GM21381 (cell line): ENCODE results near the gene PKD1L1.
"Not testable (repeated sequence)": the region's sequence is repeated elsewhere in the genome, so short reads cannot be mapped to it uniquely, and the experiment has no call there.

Experiments used
- ATAC-seq: cut with Tn5 transposase; IDR thresholded peaks from one replicate; pipeline ENCODE4 v1.9.1; 2021; ENCODE audit warnings: mild to moderate bottlenecking, moderate library complexity; ENCODE audit not compliant: unreplicated experiment

Gene PKD1L1

GRCh38 chr7:47776335-47776734, 171.9 kb downstream of the PKD1L1 start:
- no peak for ATAC-seq

DNA sequence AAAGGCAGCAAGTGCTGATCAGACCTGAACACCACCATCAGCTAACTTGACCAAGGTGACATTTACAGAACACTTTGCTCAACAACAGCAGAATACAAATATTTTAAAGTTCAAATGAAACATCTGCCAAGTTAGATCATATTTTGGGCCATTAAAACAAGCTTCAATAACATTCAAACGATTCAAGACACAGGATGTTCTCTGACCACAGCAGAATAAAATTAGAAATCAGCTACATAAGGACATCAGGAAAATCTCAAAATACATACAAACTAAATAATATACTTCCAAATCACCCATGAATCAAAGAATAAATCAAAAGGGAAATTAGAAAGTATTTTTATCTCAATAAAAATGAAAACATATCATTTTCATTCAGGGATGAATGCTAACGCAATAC, 173.0 kb downstream of the PKD1L1 start:
- no peak for ATAC-seq

GRCh38 chr7:47772492-47772891, 175.8 kb downstream of the PKD1L1 start:
- no peak for ATAC-seq

DNA sequence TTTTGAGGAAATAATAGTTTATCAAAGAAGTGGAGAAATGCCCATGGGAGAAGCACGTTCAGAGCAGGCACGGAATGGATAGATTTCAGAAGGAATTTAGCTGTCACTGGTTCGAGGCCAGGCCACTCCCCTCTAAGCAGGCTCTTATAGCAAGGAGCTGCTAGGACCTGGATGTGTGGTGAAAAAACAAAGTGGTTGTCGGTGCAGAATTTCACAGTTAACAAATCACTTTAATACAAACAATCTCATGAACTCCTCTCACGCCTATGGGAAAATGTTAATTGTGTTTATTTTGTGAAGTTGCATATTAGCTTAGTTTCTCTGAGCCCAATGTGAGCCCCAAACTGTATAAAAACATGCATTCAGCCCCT, 176.3 kb downstream of the PKD1L1 start:
- no peak for ATAC-seq

- no peak for ATAC-seq
These were observed 176.8 kb downstream of the PKD1L1 start for GRCh38 chr7:47771336-47771989.

GRCh38 chr7:47766126-47766525, 182.1 kb downstream of the PKD1L1 start:
- no peak for ATAC-seq

GRCh38 chr7:47765373-47765979, 182.8 kb downstream of the PKD1L1 start:
- ATAC-seq: no peak

- no peak for ATAC-seq
These were observed 183.5 kb downstream of the PKD1L1 start for GRCh38 chr7:47764746-47765145.

DNA sequence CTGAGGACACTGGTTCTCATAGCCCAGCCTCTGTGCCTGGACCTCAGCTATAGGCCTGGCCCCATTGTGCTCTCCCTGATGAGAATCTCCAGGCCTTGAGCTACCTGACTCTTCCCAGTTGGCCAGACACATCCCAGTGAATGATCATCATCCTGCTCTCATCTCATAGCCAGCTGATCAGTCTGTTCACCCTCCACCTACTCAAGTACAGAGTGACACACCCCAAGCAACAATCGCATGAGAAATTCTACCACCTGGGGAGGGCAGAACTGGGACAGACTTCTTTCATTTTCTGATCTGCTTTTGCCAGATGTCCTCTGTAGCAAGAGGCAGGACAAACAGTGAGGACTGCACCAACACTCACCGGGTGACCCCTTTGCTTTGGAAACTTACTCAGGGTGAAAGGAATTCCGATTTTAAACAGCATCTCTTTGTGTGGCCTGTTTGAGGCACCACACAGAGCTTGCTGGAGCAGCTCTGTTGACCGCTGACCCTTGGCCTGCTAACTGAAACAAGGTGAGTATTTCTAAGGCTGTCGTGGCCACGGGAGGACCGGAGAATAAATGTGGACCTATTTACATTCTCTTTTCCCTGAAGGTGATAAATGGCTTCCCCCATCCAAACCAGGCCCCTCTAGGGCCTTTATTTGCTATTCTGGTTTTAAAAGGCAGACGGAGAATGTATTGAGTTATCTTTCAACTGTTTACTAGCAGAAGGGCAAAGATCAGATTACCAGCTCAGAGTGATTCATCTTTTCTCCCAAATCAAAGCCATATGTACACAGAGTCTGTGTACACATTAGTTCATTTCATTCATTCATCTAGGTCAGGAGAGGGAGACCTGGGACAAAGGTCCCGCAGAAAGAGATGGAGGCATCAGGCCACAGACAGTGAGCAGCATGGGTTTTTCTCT, 184.9 kb downstream of the PKD1L1 start:
- ATAC-seq: no peak

GRCh38 chr7:47762746-47763062, 185.6 kb downstream of the PKD1L1 start:
- no peak for ATAC-seq

- no peak for ATAC-seq
These were observed 186.1 kb downstream of the PKD1L1 start for GRCh38 chr7:47762207-47762606.

DNA sequence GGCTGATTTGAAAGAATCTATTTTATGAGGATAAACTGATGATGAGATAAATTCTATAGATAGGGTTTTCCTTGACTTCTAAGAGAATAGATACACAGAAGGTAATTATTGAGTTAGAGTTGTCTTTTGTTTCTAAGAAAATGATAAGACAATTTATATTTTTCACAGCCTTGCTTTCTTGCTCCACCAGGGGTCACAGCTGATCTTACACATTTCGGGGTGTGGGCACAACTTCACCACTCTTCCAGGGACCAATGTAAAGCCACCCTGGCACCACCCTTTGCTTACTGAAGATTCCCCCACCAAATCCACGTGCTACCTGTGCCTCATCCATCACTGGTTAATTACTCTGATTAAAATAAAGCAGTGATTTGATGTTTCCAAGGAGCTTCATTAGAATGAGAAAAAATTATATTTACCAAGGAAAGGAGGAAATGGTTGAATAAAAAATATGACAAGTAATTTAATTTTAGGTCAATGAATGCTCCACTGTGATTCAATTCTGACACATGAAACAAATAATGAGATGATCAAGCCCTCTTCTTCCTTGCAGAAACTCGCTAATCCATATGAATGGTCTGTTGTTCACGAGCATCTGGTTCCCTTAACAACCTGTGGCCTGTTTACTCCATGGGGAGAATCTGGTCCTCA, 189.1 kb downstream of the PKD1L1 start:
- ATAC-seq: no peak

GRCh38 chr7:47758546-47758945, 189.7 kb downstream of the PKD1L1 start:
- no peak for ATAC-seq

DNA sequence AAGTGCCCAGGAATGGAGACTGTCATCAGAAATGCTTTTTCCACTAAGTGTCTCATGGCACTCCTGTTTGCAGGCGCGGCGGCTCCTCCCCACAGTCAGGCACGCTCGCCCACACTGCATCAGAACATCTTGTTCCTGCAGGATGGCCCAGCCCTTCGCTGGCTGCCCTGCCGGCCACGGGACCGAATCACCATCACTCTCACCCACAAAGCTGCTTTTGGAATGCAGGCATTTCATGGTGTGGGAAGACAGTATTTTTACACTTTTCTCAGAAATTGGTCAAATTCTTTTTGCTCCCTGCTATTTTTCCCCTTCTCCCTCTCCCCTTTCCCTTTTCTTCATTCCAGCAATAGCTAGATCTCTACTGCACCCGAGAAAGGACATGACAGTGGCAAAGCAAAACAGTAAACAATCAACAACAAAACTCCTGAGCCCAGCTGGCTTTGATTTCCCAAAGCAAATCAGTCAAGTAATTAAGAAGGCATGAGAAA, 190.3 kb downstream of the PKD1L1 start:
- ATAC-seq: no peak

DNA sequence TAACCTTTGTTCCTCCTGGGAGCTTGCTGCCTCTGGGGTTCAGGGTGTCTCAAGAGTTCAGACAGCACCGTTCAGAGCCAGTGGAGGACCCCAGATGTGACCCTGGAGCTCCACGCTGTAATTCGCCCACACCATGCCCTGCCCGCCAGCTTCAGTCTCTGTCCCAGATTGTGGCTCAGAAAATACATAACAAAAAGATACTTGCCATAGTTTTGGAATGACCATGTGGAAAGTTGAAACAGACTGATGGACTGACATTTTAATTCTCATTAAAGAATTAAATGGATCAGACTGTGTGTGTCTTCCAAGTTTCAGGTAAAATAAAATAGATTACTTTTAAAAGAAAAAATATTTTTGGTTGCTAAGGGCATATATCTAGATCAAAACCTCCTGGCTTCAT, 191.6 kb downstream of the PKD1L1 start:
- no peak for ATAC-seq

DNA sequence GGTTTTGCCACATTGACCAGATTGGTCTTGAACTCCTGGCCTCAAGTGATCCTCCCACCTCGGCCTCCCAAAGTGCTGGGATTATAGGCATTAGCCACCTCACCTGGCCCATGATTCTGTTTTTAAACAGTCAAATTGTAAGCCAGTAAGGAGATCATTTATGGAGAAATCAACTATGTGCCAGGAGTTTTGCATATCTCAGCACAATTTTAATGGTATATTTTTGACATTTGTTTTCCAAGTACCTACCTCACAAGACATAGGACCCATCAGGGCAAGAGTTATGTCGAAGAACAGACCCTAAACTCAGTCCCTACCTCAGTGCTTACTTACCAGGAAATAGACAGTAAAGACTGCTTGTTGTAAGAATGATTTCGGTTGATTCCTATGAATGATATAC, 193.0 kb downstream of the PKD1L1 start:
- ATAC-seq: no peak

DNA sequence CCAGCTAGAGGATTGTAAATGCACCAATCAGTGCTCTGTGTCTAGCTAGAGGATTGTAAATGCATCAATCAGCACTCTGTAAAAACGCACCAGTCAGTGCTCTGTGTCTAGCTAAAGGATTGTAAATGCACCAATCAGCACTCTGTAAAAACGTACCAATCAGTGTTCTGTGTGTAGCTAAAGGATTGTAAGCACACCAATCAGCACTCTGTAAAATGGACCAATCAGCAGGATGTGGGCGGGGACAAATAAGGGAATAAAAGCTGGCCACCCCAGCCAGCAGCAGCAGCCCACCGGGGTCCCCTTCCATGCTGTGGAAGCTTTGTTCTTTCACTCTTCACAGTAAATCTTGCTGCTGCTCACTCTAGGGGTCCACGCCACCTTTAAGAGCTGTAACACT, 196.5 kb downstream of the PKD1L1 start:
- ATAC-seq: not testable (repeated sequence)

GRCh38 chr7:47751043-47751442, 197.2 kb downstream of the PKD1L1 start:
- no peak for ATAC-seq

- ATAC-seq: no peak
These were observed 200.2 kb downstream of the PKD1L1 start for GRCh38 chr7:47748041-47748440.

- ATAC-seq: no peak
These were observed 201.1 kb downstream of the PKD1L1 start for GRCh38 chr7:47747160-47747559.

- no peak for ATAC-seq
These were observed 201.8 kb downstream of the PKD1L1 start for GRCh38 chr7:47746468-47746867.
